Neural progenitor cell (in vitro differentiated cells): ENCODE results near the gene GPR84. TPM values are rescaled to one million over a fixed set of nuclear protein-coding genes. Genes with fewer than 3 reads are reported as not detected.

ENCODE experiments used
- DNase-seq: peaks from one replicate; pipeline ENCODE4 v3.0.0-alpha.2; 2016; ENCODE audit warnings: low spot score
- H2AFZ ChIP-seq: fragments of 200-600 bp; sonication (generic); replicated peaks from 2 replicates; pipeline ENCODE4 v1.6.1; 2016; ENCODE audit warnings: antibody characterized with exemption
- H3F3A ChIP-seq: fragments of 200-600 bp; sonication (generic); 2 replicates; pipeline ENCODE4 v1.6.1; 2016; ENCODE audit warnings: antibody characterized with exemption, low read depth
- H3K27ac ChIP-seq: fragments of 200-600 bp; sonication (generic); 2 replicates; pipeline ENCODE4 v1.5.1; 2016; ENCODE audit warnings: mild to moderate bottlenecking
- H3K27me3 ChIP-seq: fragments of 200-600 bp; sonication (generic); 2 replicates; pipeline ENCODE4 v1.6.1; 2016; ENCODE audit warnings: mild to moderate bottlenecking, moderate library complexity
- H3K36me3 ChIP-seq: fragments of 200-600 bp; sonication (generic); 2 replicates; pipeline ENCODE4 v1.5.1; 2016
- H3K4me1 ChIP-seq: fragments of 200-600 bp; sonication (generic); 2 replicates; pipeline ENCODE4 v1.6.1; 2016; ENCODE audit warnings: mixed run types
- H3K4me2 ChIP-seq: fragments of 200-600 bp; sonication (generic); 2 replicates; pipeline ENCODE4 v1.6.1; 2016
- H3K4me3 ChIP-seq: fragments of 200-600 bp; sonication (generic); 2 replicates; pipeline ENCODE4 v1.5.1; 2016
- H3K79me2 ChIP-seq: fragments of 200-600 bp; sonication (generic); 2 replicates; pipeline ENCODE4 v1.6.1; 2016; ENCODE audit warnings: low read depth
- H3K9ac ChIP-seq: fragments of 200-600 bp; sonication (generic); 2 replicates; pipeline ENCODE4 v1.6.1; 2016
- H3K9me3 ChIP-seq: fragments of 200-600 bp; sonication (generic); 2 replicates; pipeline ENCODE4 v1.5.1; 2016; ENCODE audit warnings: low read depth
- H4K20me1 ChIP-seq: fragments of 200-600 bp; sonication (generic); 2 replicates; pipeline ENCODE4 v1.6.1; 2016; ENCODE audit warnings: low read depth
- H3K27ac Mint-ChIP-seq: 3 replicates; pipeline ENCODE4 v1.8.0; 2021; ENCODE audit warnings: mixed read lengths
- H3K27me3 Mint-ChIP-seq: 2 replicates; pipeline ENCODE4 v1.8.0; 2022; ENCODE audit warnings: low read depth, mild to moderate bottlenecking, inconsistent platforms, moderate library complexity, mixed read lengths; ENCODE audit not compliant: insufficient read depth
- H3K36me3 Mint-ChIP-seq: 3 replicates; pipeline ENCODE4 v1.8.0; 2021; ENCODE audit warnings: mixed read lengths
- H3K4me1 Mint-ChIP-seq: 3 replicates; pipeline ENCODE4 v1.8.0; 2021; ENCODE audit warnings: mixed read lengths
- H3K4me3 Mint-ChIP-seq: 3 replicates; pipeline ENCODE4 v1.8.0; 2021; ENCODE audit warnings: mild to moderate bottlenecking, moderate library complexity, mixed read lengths
- H3K9me3 Mint-ChIP-seq: 3 replicates; pipeline ENCODE4 v1.8.0; 2020; ENCODE audit warnings: mixed read lengths
- EZH2 ChIP-seq: fragments of 200-600 bp; sonication (generic); IDR thresholded peaks from 2 replicates; pipeline ENCODE4 v1.6.1; 2017; ENCODE audit warnings: antibody characterized with exemption, mild to moderate bottlenecking, moderate library complexity
- EZH2phosphoT487 ChIP-seq: fragments of 200-600 bp; sonication (generic); IDR thresholded peaks from 2 replicates; pipeline ENCODE4 v1.6.1; 2017; ENCODE audit warnings: antibody characterized with exemption
- total RNA-seq: library from RNA; depleted of rRNA; stranded (reverse); fragments of >200 nt; gene quantifications from 2 replicates; pipeline ENCODE4 v1.2.3, GENCODE V29; 2015; ENCODE audit warnings: low replicate concordance
- TF ChIP-seq, protein P1 (sequence below): fragments of 200-600 bp; sonication (generic); IDR thresholded peaks from 2 replicates; pipeline ENCODE4 v1.5.1; 2017; ENCODE audit warnings: antibody characterized with exemption, mild to moderate bottlenecking

The GPR84 gene
- total RNA-seq, 1 donor from 2014 or later, result not detected

DNA sequence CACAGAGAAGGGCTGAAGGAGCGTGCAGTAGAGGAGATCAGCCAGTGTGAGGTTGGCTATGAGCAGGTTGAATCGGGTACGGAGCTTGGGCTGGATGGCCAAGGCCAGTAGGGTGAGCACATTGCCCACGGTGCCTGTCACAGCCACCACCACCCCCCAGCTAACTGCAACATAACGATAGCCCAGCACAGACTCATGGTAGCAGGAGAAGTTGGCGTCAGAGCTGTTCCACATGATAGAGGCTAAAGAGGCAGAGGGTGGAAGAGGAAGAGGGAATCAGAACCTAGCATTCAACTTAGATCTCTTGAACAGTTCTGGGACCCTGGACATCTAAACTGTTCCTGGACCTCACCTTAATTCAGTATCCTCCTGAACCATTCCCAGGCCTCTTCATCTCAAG is 668 bp downstream of the GPR84 start:
- H3K36me3 Mint-ChIP-seq, result no peaks in the 10 kb centered on the region
- no peaks in the 10 kb centered on the region for H3K36me3 ChIP-seq
- peaks cover 4% of the 10 kb centered on the region for H3K27me3 ChIP-seq
- no peak overlapping the region for H3K4me3 ChIP-seq
- no peaks in the 10 kb centered on the region for H3K9me3 ChIP-seq
- H2AFZ ChIP-seq, result no peak overlapping the region
- no peaks in the 10 kb centered on the region for H4K20me1 ChIP-seq
- peaks cover 14% of the 10 kb centered on the region for H3F3A ChIP-seq
- H3K27ac Mint-ChIP-seq, result no peak overlapping the region
- H3K27me3 Mint-ChIP-seq, result peaks cover 7% of the 10 kb centered on the region
- H3K4me1 ChIP-seq, result peaks cover 23% of the 10 kb centered on the region
- DNase-seq, result no peak
- H3K79me2 ChIP-seq, result peaks cover 2% of the 10 kb centered on the region
- H3K4me2 ChIP-seq, result no peak overlapping the region
- H3K27ac ChIP-seq, result no peak overlapping the region
- H3K9me3 Mint-ChIP-seq, result no peaks in the 10 kb centered on the region
- H3K4me3 Mint-ChIP-seq, result no peak overlapping the region
- TF ChIP-seq EZH2phosphoT487, result no peak
- H3K9ac ChIP-seq, result no peak overlapping the region
- peaks cover 19% of the 10 kb centered on the region for H3K4me1 Mint-ChIP-seq

DNA sequence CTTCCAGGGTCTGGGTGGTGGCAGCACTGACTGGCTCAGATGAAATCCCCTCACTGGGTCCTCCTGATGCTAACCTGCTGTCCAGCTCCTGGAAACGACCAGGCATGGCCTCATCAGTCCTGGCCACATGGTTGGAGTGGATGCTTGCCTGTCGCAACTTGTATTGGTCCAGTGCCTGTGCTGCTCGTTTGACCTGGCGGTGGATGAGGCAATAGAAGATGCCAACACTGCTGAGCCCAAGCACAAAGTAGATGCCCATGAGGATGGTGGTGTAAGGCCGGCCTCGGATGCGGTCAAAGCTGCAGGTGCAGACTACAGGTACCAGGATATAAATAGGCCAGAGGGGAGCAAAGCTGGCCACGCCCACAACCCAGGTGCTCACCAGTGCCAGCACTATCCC is 1.2 kb downstream of the GPR84 start:
- Mint-ChIP-seq H3K36me3 (no peaks in the 10 kb centered on the region), H3K9me3 (no peaks in the 10 kb centered on the region), H3K27me3 (peaks cover 7% of the 10 kb centered on the region), H3K4me1 (peaks cover 14% of the 10 kb centered on the region), H3K27ac (no peak overlapping the region), H3K4me3 (no peak overlapping the region)
- Histone ChIP-seq H4K20me1 (no peaks in the 10 kb centered on the region), H3K27ac (no peak overlapping the region), H3F3A (peaks cover 20% of the 10 kb centered on the region), H3K4me1 (peaks cover 29% of the 10 kb centered on the region), H3K4me3 (no peak overlapping the region), H2AFZ (no peak overlapping the region), H3K79me2 (peaks cover 8% of the 10 kb centered on the region), H3K27me3 (peaks cover 4% of the 10 kb centered on the region), H3K9me3 (no peaks in the 10 kb centered on the region), H3K36me3 (no peaks in the 10 kb centered on the region), H3K9ac (no peak overlapping the region), H3K4me2 (no peak overlapping the region)
- no peak for DNase-seq
- TF ChIP-seq, protein P1, sequence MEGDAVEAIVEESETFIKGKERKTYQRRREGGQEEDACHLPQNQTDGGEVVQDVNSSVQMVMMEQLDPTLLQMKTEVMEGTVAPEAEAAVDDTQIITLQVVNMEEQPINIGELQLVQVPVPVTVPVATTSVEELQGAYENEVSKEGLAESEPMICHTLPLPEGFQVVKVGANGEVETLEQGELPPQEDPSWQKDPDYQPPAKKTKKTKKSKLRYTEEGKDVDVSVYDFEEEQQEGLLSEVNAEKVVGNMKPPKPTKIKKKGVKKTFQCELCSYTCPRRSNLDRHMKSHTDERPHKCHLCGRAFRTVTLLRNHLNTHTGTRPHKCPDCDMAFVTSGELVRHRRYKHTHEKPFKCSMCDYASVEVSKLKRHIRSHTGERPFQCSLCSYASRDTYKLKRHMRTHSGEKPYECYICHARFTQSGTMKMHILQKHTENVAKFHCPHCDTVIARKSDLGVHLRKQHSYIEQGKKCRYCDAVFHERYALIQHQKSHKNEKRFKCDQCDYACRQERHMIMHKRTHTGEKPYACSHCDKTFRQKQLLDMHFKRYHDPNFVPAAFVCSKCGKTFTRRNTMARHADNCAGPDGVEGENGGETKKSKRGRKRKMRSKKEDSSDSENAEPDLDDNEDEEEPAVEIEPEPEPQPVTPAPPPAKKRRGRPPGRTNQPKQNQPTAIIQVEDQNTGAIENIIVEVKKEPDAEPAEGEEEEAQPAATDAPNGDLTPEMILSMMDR, result no peak
- no peak for TF ChIP-seq EZH2phosphoT487
- TF ChIP-seq EZH2, result no peak

DNA sequence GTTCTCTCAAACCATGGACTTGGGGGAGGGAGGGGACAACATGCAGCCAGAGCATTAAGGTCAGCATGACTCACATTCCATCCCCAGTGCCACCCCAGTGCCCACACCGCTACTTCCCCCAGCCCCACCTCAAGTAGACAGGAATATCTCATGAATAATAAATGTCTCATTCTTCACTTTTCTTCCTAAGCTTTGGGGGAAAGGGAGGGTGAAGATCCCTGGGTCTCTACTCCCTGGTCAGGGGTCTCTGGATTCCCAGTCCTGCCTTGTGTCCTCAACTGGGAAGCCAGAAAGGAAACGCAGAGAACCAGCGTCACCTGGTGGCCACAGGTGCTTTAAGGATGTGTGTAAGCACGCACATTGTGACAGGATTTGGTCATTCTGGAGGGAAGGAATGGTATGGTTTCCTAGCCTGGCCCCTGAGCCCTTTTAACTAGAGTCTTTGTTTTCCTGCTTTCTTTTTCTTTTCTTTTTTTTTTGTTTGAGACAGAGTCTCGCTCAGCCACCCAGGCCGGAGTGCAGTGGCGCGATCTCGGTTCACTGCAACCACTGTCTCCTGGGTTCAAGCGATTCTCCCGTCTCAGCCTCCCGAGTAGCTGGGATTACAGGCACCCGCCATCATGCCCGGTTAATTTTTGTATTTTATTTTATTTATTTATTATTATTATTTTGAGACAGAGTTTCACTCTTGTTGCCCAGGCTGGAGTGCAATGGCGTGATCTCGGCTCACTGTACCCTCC is 3.4 kb downstream of the GPR84 start:
- no peaks in the 10 kb centered on the region for H3K9me3 Mint-ChIP-seq
- Histone ChIP-seq H3K4me3 (no peak overlapping the region), H3K4me1 (peaks cover 50% of the 10 kb centered on the region), H2AFZ (no peak overlapping the region), H3K36me3 (no peaks in the 10 kb centered on the region), H3F3A (peaks cover 34% of the 10 kb centered on the region), H3K27me3 (no peaks in the 10 kb centered on the region), H3K4me2 (peak overlapping the region; percentile 80), H3K9me3 (no peaks in the 10 kb centered on the region), H3K9ac (no peak overlapping the region), H3K79me2 (peaks cover 30% of the 10 kb centered on the region), H3K27ac (no peak overlapping the region), H4K20me1 (no peaks in the 10 kb centered on the region)
- TF ChIP-seq, protein P1, result peak; percentile 98
- no peak for TF ChIP-seq EZH2
- no peak for TF ChIP-seq EZH2phosphoT487
- H3K27me3 Mint-ChIP-seq, result peaks cover 4% of the 10 kb centered on the region
- H3K27ac Mint-ChIP-seq, result peak overlapping the region; percentile 94
- peak overlapping the region; percentile 67 for H3K4me3 Mint-ChIP-seq
- H3K4me1 Mint-ChIP-seq, result peaks cover 11% of the 10 kb centered on the region
- no peaks in the 10 kb centered on the region for H3K36me3 Mint-ChIP-seq
- DNase-seq, result peak; percentile 95

- Mint-ChIP-seq H3K27ac (no peak overlapping the region), H3K36me3 (no peaks in the 10 kb centered on the region), H3K4me1 (peaks cover 11% of the 10 kb centered on the region), H3K27me3 (peaks cover 4% of the 10 kb centered on the region), H3K9me3 (no peaks in the 10 kb centered on the region), H3K4me3 (no peak overlapping the region)
- H3K4me3 ChIP-seq, result peak overlapping the region; percentile 35
- peaks cover 60% of the 10 kb centered on the region for H3K4me1 ChIP-seq
- H3K4me2 ChIP-seq, result peak overlapping the region; percentile 80
- no peaks in the 10 kb centered on the region for H3K27me3 ChIP-seq
- peak overlapping the region; percentile 93 for H3K27ac ChIP-seq
- peak overlapping the region; percentile 35 for H3K9ac ChIP-seq
- H3K79me2 ChIP-seq, result peaks cover 31% of the 10 kb centered on the region
- no peak overlapping the region for H2AFZ ChIP-seq
- TF ChIP-seq, protein P1, result no peak
- no peak for TF ChIP-seq EZH2phosphoT487
- no peak for TF ChIP-seq EZH2
- peaks cover 44% of the 10 kb centered on the region for H3F3A ChIP-seq
- H4K20me1 ChIP-seq, result no peaks in the 10 kb centered on the region
- DNase-seq, result no peak
- H3K36me3 ChIP-seq, result no peaks in the 10 kb centered on the region
- H3K9me3 ChIP-seq, result no peaks in the 10 kb centered on the region
These were observed 4.4 kb downstream of the GPR84 start for GRCh38 chr12:54359762-54360351.
